GM15510 (cell line): ENCODE data around the gene BUD23.
A peak's percentile ranks its signal among the peaks of the same experiment; 100 is the strongest.

Experiments used
- POLR2A ChIP-seq: IDR thresholded peaks from 3 replicates; pipeline ENCODE4 v1.6.1; 2011; ENCODE audit warnings: borderline replicate concordance; ENCODE audit not compliant: insufficient read length; ENCODE audit errors: extremely low read depth

The BUD23 gene, protein sequence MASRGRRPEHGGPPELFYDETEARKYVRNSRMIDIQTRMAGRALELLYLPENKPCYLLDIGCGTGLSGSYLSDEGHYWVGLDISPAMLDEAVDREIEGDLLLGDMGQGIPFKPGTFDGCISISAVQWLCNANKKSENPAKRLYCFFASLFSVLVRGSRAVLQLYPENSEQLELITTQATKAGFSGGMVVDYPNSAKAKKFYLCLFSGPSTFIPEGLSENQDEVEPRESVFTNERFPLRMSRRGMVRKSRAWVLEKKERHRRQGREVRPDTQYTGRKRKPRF

GRCh38 chr7:73683056-73683787, at the start of gene BUD23, which contains the start of gene DNAJC30:
Gene BUD23 (plus strand): TSS chr7:73683597. CDS start chr7:73683626, 29 bp downstream.
Gene DNAJC30 (minus strand): TSS chr7:73683453. CDS start chr7:73683423, 30 bp downstream.
- peak; percentile 94 for TF ChIP-seq POLR2A

GRCh38 chr7:73633844-73634243, 49.6 kb upstream of the BUD23 start:
- TF ChIP-seq POLR2A = no peak

GRCh38 chr7:73635428-73636200, 47.8 kb upstream of the BUD23 start:
- no peak for TF ChIP-seq POLR2A

DNA sequence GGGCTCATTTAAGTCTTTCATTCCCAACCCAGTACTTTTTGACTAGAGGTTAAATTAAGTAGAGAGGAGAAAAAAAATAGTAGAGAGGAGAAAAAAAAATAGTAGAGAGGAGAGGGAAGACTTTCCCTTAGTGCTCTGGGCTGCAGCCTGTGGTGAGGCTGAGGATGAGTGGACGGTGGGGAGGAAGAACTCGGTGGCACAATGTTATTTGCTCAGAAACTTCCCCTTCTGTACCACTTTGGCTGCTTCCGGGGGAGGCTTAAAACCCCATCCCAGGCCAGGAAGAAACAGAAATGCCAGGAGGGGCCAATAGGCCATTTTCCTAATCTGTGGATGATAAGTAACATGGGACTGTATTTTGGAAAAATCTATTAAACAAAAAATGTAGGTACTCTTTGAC, 44.5 kb upstream of the BUD23 start:
- TF ChIP-seq POLR2A = no peak

GRCh38 chr7:73642834-73643233, 40.6 kb upstream of the BUD23 start:
- TF ChIP-seq POLR2A = no peak

DNA sequence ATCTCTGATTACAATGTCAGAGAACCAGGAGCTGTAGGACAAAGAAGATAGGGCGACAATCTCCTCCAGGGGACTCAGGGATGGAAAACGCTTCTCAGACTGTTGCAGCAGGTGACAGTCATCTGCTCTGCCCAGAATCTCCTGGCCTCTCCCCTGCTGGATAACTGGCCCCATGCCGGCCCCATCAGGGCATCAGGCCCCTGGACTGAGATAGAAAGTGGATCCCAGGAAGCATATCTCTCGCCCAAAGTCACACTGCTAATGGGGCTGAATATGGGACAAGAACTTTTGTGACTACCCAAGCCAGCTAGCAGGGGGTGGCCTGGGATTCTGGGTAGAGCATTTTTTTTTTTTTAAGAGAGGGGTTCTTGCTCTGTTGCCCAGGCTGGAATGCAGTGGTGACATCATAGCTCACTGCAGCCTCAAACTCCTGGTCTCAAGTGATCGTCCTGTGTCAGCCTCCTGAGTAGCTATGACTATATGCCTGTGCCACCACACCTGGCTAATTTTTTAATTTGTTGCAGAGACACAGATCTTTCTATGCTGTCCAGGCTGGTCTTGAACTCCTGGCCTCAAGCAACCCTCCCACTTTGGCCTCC, 38.6 kb upstream of the BUD23 start:
- TF ChIP-seq POLR2A = no peak

DNA sequence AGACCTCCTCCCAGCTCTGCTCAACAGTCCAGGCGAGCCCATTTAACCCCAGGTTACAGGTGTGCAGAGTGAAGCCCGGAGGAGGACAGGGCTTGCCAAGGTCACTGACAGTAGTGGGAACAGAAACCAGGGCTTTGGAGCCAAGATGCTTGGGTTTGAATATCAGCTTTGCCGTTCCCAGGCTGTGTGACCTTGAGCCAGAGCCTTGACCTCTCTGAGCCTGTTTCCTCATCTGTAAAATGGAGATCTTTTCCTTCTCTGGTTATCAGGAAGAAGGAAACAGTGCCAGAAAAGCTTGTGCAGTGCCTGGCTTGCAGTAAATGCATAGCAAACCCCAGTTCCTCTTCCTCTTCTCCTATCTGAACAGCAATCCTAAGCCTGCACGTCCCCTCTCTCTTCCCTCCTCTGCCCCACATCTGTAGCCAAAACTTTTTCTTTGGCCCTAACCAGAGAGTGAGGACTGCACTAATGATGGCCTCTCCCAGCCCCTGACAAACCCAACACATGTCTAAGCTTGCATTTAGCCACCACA, 37.7 kb upstream of the BUD23 start:
- no peak for TF ChIP-seq POLR2A

DNA sequence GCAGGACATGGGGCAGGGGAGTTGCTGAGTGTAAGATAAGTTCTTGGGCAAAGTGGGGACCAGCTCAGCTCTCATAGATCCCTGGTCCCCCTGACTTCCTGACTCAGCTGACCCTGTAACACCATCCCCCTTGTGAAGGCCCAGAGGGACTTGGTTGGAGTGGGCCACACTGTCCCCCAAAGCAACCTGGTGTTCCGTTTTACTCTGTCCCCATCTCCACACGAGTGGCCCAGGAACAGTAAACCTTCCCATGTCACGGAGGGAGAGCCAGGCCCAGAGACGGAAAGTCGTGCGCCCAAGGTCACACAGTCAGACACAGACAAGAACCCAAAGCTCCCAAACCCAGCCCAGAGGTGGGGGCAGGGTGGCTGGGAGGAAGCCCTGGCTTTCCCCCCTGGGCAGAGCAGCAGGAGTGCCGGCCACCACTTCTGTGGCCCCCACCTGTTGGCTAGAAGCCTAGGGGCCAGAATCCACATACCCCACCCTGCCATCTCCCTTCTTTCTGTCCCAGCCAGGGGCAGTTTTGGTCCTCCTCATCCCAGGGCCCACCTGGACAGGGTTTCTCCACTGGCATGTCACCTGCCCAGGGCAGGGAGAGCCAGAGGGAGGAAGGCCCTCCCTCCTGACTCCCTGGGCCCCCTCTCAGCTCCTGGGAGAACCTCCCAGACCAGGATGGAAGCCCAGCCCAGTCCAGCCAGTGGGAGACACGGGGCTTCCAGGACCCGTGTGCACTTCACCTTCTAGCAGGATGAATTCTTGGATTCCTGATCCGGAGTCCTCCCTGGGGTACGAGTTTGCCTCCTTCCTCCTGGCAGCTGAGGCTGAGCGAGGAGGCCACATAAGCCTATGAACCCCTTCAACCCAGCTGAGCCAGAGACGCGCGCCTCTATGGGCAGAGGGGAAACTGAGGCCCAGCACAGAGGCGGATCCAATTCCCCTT, 36.3 kb upstream of the BUD23 start:
- no peak for TF ChIP-seq POLR2A

DNA sequence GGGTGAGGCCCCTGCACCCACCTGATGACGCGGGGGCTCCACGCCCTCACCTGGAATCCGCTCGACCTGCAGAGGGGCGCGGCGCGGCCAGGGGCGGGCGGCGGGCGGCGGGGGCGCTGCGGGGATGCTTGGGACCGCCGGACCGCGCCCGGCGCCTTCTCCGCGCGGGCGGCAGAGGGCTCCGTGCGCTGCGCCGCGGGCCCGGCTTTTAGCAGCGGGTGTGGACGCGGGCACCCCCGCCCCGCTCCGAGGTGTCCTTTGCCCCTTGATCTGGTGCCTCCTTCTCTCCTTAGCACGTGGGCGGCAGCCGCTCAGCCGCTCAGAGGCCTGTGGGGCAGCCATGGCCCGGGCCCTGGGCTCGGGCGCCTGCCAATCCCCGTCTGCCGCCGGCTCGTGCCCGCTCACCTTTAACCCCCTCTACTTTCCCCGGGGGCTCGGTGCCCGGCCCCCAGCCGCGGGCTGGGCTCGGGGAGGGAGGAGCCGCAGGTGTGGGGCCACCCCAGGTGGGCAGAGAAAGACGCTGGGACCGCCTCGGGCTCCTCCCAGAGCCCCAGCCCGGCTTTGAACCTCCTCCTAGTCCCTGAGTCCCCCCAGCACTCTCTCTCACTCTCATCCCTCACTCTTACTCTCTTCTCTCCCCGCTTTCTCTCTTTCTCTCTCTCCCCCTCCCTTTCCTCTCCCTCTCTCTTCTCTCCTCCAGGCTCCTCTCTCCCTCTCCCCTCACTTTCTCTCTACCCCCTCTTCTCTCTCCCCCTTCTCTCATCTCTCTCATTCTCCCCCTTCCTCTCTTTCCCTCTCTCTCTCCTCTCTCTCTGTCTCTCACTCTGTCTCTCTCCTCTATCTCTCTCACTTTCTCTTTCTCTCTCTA, 35.4 kb upstream of the BUD23 start:
- no peak for TF ChIP-seq POLR2A

- no peak for TF ChIP-seq POLR2A
Observed at GRCh38 chr7:73648593-73649332, 34.6 kb upstream of the BUD23 start.

DNA sequence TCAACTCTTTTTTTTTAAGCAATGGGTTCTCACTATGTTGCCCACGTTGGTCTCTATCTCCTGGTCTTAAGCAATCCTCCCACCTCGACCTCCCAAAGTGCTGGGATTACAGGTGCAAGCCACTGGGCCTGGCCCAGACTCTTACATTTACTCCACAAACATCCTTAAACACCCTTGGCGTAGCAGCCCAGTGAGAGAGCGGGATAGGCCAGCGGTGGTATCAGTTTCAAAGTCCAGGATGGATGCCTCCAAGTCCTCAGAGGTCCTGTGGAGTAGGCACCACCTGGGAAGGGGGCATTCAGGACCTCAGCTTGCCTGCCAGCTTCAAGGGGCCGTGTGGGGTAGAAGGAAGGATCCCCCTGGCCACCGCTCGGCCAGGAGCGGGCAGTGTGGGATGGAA, 33.8 kb upstream of the BUD23 start:
- no peak for TF ChIP-seq POLR2A

DNA sequence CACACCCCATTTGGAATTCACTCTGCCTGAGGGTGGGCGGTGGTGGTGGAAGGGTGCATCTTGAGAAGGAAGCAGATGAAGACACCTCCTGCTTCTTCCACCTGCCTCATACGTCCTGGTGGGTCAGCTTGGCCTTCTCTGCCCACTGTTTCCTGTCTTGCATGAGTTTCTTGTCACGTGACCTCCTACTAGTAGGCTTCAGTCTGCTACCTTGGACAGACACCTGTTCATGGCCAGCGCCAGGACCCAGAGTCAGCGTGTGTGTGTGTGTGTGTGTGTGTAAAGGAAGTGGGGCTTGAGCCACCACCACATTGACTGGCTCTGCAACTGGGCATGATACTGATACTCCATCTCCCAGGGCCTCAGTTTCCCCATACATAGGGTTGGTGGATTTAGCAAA, 32.9 kb upstream of the BUD23 start:
- no peak for TF ChIP-seq POLR2A
